Measurements from ENCODE around the gene ATG13. TPM values are rescaled to one million over a fixed set of nuclear protein-coding genes. Genes with fewer than 3 reads are reported as not detected.

Gene ATG13
- polyA plus RNA-seq, 1 donor from 2014 or later = 21.1 TPM

- Histone ChIP-seq H2AFZ (ENCODE audit: low read depth, low read length) (no peak overlapping the region), H3K79me2 (replicated peaks; ENCODE audit: insufficient read depth, low read length) (no peaks in the 10 kb centered on the region), H3F3A (ENCODE audit: insufficient read depth, low read length, poor library complexity, severe bottlenecking) (no peaks in the 10 kb centered on the region), H4K20me1 (ENCODE audit: insufficient read depth) (no peaks in the 10 kb centered on the region), H3K27ac (ENCODE audit: low read length) (no peak overlapping the region), H3K9me2 (ENCODE audit: insufficient read depth, low read length) (no peaks in the 10 kb centered on the region), H3K27me3 (ENCODE audit: insufficient read depth, low read depth, low read length) (no peaks in the 10 kb centered on the region), H3K9me3 (ENCODE audit: low read length) (no peaks in the 10 kb centered on the region), H3K36me3 (ENCODE audit: insufficient read depth, low read length) (no peaks in the 10 kb centered on the region), H3K4me2 (ENCODE audit: low read length) (no peak overlapping the region), H3K9ac (ENCODE audit: low read length) (no peak overlapping the region), H3K4me3 (ENCODE audit: low read length) (no peak overlapping the region)
- TF ChIP-seq TAF1 (IDR thresholded peaks at IDR 0.05; ENCODE audit: low read depth) (no peak), EZH2 (IDR thresholded peaks at IDR 0.05; ENCODE audit: borderline replicate concordance, insufficient read depth, low read length, poor library complexity, severe bottlenecking) (no peak), SMC3 (conservative IDR thresholded peaks at IDR 0.05; ENCODE audit: poor library complexity) (no peak), CTCF (IDR thresholded peaks at IDR 0.05; ENCODE audit: poor library complexity, severe bottlenecking) (no peak), EP300 (conservative IDR thresholded peaks at IDR 0.05; ENCODE audit: poor library complexity, severe bottlenecking) (no peak), POLR2AphosphoS5 (IDR thresholded peaks at IDR 0.05) (no peak), MXI1 (conservative IDR thresholded peaks at IDR 0.05; ENCODE audit: poor library complexity, severe bottlenecking) (no peak), RAD21 (conservative IDR thresholded peaks at IDR 0.05) (no peak)
- TF ChIP-seq, protein P1, sequence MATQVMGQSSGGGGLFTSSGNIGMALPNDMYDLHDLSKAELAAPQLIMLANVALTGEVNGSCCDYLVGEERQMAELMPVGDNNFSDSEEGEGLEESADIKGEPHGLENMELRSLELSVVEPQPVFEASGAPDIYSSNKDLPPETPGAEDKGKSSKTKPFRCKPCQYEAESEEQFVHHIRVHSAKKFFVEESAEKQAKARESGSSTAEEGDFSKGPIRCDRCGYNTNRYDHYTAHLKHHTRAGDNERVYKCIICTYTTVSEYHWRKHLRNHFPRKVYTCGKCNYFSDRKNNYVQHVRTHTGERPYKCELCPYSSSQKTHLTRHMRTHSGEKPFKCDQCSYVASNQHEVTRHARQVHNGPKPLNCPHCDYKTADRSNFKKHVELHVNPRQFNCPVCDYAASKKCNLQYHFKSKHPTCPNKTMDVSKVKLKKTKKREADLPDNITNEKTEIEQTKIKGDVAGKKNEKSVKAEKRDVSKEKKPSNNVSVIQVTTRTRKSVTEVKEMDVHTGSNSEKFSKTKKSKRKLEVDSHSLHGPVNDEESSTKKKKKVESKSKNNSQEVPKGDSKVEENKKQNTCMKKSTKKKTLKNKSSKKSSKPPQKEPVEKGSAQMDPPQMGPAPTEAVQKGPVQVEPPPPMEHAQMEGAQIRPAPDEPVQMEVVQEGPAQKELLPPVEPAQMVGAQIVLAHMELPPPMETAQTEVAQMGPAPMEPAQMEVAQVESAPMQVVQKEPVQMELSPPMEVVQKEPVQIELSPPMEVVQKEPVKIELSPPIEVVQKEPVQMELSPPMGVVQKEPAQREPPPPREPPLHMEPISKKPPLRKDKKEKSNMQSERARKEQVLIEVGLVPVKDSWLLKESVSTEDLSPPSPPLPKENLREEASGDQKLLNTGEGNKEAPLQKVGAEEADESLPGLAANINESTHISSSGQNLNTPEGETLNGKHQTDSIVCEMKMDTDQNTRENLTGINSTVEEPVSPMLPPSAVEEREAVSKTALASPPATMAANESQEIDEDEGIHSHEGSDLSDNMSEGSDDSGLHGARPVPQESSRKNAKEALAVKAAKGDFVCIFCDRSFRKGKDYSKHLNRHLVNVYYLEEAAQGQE (IDR thresholded peaks at IDR 0.05; ENCODE audit: borderline replicate concordance) = no peak
Measured at GRCh38 chr11:46640036-46640788, 22.9 kb downstream of the ATG13 start.

DNA sequence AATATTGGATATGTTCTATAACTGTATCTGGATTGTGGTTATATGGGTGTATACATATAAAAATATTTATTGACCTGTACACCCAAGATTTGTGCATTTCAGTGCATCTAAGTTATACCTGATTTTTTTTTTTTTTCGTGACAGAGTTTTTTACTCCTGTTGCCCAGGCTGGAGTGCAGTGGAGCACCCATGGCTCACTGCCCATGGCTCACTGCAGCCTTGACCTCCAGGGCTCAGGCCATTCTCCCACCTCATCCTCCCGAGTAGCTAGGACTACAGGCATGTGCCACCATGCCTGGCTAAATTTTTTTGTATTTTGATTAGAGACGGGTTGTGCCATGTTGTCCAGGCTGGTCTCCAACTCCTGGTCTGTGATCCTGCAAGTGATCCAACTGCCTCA lies 24.3 kb downstream of the ATG13 start:
- no peaks in the 10 kb centered on the region for H3K27me3 ChIP-seq (ENCODE audit: insufficient read depth, low read depth, low read length)
- TF ChIP-seq EZH2 (IDR thresholded peaks at IDR 0.05; ENCODE audit: borderline replicate concordance, insufficient read depth, low read length, poor library complexity, severe bottlenecking) (no peak), POLR2AphosphoS5 (IDR thresholded peaks at IDR 0.05) (no peak), EP300 (conservative IDR thresholded peaks at IDR 0.05; ENCODE audit: poor library complexity, severe bottlenecking) (no peak), TAF1 (IDR thresholded peaks at IDR 0.05; ENCODE audit: low read depth) (no peak), RAD21 (conservative IDR thresholded peaks at IDR 0.05) (no peak), SMC3 (conservative IDR thresholded peaks at IDR 0.05; ENCODE audit: poor library complexity) (no peak), CTCF (IDR thresholded peaks at IDR 0.05; ENCODE audit: poor library complexity, severe bottlenecking) (no peak), MXI1 (conservative IDR thresholded peaks at IDR 0.05; ENCODE audit: poor library complexity, severe bottlenecking) (no peak)
- TF ChIP-seq, protein P1 (IDR thresholded peaks at IDR 0.05; ENCODE audit: borderline replicate concordance) = no peak
- H2AFZ ChIP-seq (ENCODE audit: low read depth, low read length) = no peak overlapping the region
- no peaks in the 10 kb centered on the region for H4K20me1 ChIP-seq (ENCODE audit: insufficient read depth)
- no peak overlapping the region for H3K27ac ChIP-seq (ENCODE audit: low read length)
- no peak overlapping the region for H3K9ac ChIP-seq (ENCODE audit: low read length)
- H3F3A ChIP-seq (ENCODE audit: insufficient read depth, low read length, poor library complexity, severe bottlenecking) = no peaks in the 10 kb centered on the region
- no peaks in the 10 kb centered on the region for H3K36me3 ChIP-seq (ENCODE audit: insufficient read depth, low read length)
- no peaks in the 10 kb centered on the region for H3K9me3 ChIP-seq (ENCODE audit: low read length)
- no peaks in the 10 kb centered on the region for H3K9me2 ChIP-seq (ENCODE audit: insufficient read depth, low read length)
- H3K79me2 ChIP-seq (replicated peaks; ENCODE audit: insufficient read depth, low read length) = no peaks in the 10 kb centered on the region
- no peak overlapping the region for H3K4me3 ChIP-seq (ENCODE audit: low read length)
- H3K4me2 ChIP-seq (ENCODE audit: low read length) = no peak overlapping the region
